SH-SY5Y (cell line): ENCODE measurements around the gene TMPRSS6.

Source experiments
- GATA2 ChIP-seq: IDR thresholded peaks from 2 replicates; pipeline ENCODE4 v1.6.1; 2011; ENCODE audit warnings: mild to moderate bottlenecking, low read depth, low read length
- GATA3 ChIP-seq: IDR thresholded peaks from 2 replicates; pipeline ENCODE4 v1.6.1; 2011; ENCODE audit warnings: low read depth, mild to moderate bottlenecking, low read length, moderate library complexity

DNA sequence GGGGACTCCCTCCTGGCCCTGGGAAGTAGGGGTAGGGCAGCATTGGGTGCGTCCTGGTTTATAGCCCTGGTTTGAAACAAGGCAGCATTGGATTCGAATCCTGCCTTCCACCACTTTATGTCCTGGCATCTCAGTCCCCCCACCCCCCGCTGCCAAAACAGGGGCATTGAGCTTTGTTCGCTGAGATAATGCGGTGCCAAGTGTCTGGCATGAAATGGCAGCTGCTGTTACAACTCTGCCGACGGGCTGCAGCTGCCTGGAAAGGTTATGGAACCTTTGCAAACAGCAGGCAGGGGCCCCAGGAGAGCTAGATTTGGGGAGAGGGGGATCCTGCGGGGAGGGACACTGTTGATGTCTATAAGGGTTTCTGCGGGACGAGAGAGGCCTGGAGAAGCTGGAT, 92.2 kb downstream of the TMPRSS6 start:
- TF ChIP-seq GATA3: no peak
- TF ChIP-seq GATA2: no peak
